ENCODE data around the gene DMC1.
"Not testable (repeated sequence)": the region's sequence is repeated elsewhere in the genome, so short reads cannot be mapped to it uniquely, and the experiment has no call there.

DMC1 gene

DNA sequence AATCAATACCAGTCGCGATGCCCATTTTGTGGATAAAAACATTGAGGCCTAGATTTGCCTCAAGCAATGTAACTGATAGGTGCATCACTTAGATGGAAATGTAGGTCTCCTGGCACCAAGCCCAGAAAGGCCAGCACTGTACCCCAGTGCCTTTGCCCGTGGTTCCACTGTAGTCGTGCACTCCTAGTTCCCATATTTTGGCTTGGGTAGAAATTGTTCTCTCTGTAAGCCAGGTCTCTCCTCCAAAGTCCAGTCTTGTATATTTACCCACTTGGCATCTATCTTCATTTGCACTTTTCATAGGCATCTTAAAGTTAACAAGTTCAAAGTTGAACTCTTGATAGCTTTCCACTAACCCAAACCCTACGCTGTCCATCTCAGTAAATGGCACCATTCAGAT, 41.6 kb upstream of the DMC1 start:
- no peak overlapping the region for H3K27ac ChIP-seq
- TF ChIP-seq CTCF (conservative IDR thresholded peaks at IDR 0.05) = no peak

DNA sequence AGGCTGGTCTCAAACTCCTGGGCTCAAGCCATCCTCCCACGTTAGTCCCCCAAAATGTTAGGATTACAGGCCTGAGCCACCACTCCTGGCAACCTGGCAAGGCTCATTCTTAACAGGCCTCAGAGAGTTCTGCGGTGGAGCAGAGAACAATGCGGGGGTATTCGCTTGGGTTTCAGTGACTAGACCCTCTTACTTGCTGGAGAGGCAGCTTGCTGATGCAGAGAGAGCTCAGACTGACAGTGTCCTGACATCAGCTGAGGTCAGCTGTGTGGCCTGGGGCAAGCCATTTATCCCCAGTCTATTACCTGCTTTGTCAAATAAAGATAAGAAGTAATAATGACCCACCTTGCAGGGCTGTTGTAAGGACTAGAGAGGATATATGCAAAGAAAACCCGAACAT, 40.3 kb upstream of the DMC1 start:
- no peak for TF ChIP-seq CTCF (conservative IDR thresholded peaks at IDR 0.05)
- H3K27ac ChIP-seq = no peak overlapping the region

GRCh38 chr22:38608992-38609750, 39.2 kb upstream of the DMC1 start:
- no peak for TF ChIP-seq CTCF (conservative IDR thresholded peaks at IDR 0.05)
- no peak overlapping the region for H3K27ac ChIP-seq

- no peak overlapping the region for H3K27ac ChIP-seq
- TF ChIP-seq CTCF (conservative IDR thresholded peaks at IDR 0.05) = no peak
These were observed 37.7 kb upstream of the DMC1 start for GRCh38 chr22:38607680-38608079.

GRCh38 chr22:38602166-38602565, 32.2 kb upstream of the DMC1 start:
- TF ChIP-seq CTCF (conservative IDR thresholded peaks at IDR 0.05) = no peak

DNA sequence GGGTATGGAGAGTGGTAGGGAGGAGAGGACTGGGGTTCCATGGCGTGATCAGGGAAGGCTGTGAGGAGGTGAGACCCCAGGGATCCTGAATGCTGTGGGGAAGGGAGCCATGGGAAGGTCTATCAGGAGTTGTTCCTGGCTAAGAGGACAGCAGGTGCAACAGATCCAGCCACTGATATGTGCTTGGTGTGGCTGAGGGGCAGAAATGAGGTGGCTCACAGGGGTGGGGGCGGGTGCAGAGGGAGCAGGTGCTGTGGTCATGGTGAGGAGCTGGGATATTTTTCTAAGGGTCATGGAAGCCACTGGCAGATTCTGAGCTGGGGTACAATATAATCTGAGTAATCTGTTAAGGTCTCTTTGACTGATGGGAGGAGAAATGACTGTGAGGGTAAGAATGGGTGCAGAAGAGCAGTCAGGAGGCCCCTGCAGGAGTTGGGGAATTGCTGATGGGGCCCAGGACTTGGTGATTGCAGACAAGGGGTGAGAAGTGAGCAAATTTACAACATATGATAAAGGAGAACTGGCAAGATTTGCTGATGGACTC, 31.3 kb upstream of the DMC1 start:
- no peak overlapping the region for H3K27ac ChIP-seq
- TF ChIP-seq CTCF (conservative IDR thresholded peaks at IDR 0.05) = no peak

More at GRCh38 chr22:38602166-38602565, 32.2 kb upstream of the DMC1 start:
- H3K27ac ChIP-seq = no peak overlapping the region

DNA sequence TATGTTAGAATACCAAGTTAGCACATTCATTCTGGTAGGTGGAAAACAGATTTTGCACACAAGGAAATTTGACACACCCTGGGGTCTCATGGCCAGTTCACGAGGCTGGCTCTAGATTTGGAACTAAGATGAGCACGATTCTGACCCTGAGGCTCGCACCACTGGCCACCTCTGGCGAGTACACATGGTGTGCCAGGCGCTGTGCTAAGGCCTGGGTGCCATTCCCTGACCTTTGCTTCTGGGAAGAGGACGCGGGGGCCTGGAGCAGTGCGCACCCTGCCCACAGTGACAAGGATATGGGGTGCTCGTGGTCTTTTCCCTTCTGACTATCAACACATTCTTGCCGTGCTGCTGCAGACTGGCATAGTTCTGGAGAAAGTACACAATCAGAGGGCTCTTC, 29.5 kb upstream of the DMC1 start:
- H3K27ac ChIP-seq = no peak overlapping the region
- no peak for TF ChIP-seq CTCF (conservative IDR thresholded peaks at IDR 0.05)

GRCh38 chr22:38582923-38583322, 12.9 kb upstream of the DMC1 start:
- H3K27ac ChIP-seq = not testable (repeated sequence)

All from VCaP (cell line).